8988T (cell line): ENCODE results near the gene UVRAG.
"Not testable (repeated sequence)": the region's sequence is repeated elsewhere in the genome, so short reads cannot be mapped to it uniquely, and the experiment has no call there.

Experiments
- DNase-seq: peaks from one replicate; pipeline ENCODE4 v3.0.0; 2011

Gene UVRAG

GRCh38 chr11:75929706-75930105 lies 114.7 kb downstream of the UVRAG start:
- DNase-seq: no peak

DNA sequence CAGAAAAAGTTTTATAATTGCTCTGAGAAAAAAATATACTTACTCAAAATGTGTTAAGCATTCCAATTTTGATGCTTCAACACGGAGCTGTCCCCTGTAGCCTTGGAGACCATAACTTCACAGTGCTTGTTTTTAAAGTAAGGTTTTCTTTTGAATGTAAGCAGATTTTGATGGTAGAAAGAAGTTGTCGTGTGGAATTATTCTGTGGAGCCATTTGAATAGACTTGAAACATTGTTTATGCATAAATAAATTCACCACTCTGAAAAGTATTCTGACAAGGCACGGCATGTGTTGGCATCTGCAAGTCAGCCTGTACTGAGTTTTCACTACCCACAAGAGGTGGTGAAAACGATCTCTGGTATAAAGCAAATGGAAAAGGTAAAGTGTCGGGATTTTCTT lies 115.5 kb downstream of the UVRAG start:
- DNase-seq: no peak

DNA sequence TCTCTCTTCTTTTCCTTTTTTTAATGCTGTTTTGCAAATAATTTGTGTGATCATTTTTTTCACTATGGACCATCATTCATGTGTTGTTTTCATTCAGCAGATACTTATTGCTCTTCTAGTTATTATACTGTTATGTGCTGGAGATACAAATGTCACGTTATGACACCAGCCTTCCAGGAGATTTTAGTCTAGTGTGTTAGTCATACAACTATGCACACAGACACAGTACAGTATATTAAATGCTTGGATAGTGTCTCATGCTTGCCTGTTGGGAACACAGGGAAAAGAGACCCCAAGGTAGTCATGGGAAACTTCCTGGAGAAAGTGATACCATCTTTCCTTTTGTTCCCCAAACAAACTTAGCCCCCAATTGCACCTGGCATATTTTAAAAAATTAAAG lies 116.1 kb downstream of the UVRAG start:
- no peak for DNase-seq

DNA sequence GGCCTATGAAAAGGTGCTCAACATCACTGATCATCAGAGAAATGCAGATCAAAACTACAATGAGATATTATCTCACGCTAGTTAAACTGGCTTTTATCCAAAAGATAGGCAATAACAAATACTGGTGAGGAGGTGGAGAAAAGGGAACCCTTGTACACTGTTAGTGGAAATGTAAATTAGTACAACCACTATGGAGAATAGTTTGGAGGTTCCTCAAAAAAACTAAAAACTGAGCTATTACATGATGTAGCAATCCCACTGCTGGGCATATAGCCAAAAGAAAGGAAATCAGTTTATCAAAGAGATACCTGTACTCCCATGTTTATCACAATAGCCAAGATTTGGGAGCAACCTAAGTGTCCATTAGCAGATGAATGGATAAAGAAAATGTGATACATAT lies 118.7 kb downstream of the UVRAG start:
- DNase-seq: not testable (repeated sequence)

- no peak for DNase-seq
Measured at GRCh38 chr11:75934851-75935250, 119.8 kb downstream of the UVRAG start.

DNA sequence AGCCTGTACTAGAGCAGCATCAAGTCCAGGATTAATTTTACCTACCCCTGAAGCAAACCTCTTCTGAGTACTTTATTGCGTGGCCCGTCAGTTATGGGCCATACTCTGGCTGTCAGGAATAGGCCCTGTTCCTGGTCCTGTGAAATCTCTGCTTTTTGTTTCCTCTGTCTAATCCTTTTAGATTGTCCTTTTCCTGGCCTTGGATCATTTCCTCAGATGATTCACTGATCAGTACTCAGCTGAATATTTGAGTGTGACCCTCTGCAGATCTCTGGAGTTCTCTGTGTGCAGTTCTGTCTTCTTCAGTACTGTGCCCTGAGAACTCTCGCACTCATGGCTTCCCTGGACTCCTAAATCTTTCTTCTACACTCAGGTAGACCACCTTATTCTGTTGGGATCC lies 123.5 kb downstream of the UVRAG start:
- DNase-seq: no peak

DNA sequence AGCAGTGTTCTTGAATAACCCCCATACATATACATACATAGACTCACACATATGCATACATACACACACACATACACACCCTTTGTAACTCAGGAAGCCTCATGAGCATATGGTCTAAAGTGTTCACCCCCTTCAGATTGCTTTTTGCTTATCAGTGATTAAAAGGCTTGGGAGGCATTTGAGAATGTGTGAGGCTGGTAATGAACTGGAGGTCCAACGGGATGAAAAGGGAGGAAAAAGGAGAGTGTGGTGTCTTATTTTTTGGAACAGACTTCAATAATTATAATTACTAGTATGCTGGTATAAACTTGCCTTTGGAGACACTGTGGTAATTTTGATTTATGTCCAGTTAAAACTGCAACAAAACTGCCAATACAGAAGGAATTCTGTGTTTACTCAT lies 124.5 kb downstream of the UVRAG start:
- DNase-seq: no peak

DNA sequence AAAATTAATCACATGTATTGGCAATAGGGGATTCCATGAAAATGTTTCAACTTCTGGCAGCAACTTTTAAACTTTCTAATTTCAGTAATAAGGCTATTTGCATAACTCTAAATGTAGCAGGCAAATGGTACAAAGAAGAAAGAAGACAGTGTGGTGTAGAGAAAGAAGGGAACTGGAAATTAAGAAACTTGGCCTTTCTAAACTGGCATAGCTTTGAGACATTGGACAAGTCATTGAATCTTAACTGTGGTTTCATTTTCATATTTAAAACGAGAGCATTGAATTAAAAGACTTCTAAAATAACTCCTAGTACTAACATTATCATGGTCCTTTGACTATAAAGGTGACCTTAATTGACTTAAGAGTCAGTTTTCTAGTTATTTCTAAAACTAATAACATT lies 125.0 kb downstream of the UVRAG start:
- no peak for DNase-seq

DNA sequence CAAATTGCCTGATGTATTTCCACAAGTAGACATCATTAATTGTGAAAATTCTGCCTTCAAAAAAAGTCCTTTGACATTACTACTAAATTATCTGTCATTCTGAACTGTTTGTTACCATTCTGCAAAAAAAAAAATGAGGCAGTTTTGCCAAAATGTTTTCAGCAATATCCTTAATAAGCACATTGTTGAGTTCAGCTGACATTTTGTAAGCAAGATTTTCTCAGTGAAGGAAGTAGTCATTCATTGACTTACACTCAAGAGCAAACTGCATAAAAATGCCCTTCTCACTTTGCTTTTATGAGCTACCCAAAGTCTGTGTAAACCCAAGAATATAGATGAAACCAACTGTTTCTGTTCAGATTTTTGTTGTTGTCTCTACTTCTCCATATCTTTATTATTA lies 125.9 kb downstream of the UVRAG start:
- no peak for DNase-seq

DNA sequence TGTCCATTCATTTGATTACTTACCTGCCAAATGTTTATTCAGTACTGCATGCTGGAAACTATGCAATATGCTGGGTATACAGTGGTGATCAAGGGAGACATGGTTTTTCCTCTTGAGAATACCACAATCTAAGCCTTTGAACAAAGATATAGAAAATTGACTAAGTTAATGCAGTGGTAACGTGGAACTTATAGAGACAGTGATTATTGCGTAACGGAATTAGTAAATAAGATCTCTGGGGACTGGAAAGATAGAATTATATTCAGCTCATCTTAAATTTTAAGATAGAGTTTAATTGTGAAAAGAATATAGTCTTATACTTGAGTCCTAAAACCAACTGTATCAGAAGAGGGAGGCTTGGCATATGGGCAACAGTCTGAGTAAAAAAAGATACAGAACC lies 129.5 kb downstream of the UVRAG start:
- DNase-seq: no peak

- no peak for DNase-seq
Measured at GRCh38 chr11:75945446-75945845, 130.4 kb downstream of the UVRAG start.

DNA sequence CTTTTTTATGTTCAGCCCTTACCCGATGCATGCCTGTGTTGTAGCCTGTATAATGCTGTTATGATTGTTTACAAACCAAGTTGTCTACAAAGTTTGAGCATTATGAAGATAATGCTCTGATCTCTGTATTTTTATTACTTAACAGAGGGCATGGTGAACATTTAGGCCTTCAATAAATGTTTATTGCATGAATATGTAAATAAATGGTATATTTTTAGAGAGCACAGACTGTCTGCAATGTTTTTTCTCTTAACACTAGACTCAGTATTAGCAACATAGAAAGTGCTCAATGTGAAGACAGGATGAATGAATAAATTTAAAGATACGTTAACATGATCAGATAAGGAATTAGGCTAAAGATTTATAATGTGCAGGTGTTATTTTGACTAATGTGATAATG lies 130.9 kb downstream of the UVRAG start:
- DNase-seq: no peak

DNA sequence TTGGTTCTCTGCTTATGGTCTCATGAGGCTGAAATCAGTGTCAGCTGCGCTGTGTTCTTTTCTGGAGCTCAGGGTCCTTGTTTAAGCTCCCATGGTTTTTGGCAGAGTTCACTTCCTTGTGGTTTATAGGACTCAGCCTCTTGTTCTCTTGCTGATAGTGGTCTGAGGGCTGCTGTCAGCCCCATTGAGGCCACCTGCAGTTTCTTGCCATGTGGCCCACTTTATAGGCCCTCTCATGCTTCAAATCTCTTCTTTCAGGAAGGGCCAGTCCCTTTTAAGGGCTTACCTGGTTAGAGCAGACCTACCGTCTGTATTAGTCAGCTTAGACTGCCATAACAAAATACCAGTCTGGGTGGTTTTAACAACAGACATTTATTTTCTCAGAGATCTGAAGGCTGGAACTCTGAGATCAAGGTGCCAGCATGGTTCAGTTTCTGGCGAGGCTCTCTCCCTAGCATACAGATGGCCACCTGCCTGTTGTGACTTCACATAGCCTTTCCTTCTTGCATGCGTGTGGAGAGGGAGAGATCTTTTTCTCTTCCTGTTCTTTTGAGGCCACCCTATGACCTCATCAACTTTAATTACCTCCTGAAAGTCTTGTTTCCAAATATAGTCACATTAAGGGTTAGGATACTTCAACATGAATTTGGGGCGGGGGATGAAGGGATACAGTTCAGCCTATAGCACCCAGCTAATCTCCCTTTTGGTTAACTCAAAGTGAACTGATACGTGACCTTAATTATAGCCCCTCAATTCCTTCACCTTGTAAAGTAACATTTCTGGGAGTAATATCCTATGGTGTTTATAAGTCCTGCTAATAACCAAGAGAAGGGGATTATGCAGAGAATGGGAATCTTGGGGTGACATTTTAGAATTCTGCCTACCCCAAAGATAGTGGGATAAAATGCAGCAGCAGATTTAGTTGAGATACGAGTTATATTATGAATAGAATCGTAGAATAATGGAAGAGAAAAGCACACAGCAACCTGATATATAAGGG lies 131.8 kb downstream of the UVRAG start:
- DNase-seq: no peak

DNA sequence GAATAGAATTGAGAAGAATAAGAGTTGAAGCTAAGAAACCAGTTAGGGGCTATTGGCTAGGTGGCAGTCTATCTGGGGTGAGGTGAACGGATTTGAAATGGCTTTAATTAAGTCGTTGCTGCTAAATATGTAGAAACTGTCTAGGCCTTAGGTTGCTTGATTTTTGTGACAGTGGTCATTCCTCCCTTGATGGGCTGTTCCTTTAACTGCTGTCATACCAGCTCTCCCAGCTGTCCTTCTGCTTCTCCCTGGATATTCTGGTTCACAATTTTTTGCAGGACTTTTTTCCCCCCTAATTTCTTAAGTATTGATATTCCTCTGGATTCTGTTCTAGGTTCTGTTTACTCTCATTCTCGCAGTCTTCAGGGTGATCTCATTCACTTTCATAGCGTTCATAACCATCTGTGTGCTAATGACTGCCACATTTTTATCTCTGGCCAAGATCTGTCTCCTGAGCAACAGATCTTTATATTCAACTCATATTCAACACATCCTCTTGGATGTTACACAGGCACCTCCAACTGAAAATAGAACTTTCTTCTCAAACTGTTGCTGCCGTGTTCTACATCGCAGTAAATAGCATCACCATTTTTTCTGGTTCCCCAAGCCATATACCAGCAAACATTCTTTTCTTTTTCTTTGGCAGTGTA lies 134.1 kb downstream of the UVRAG start:
- no peak for DNase-seq

GRCh38 chr11:75950141-75950540 lies 135.1 kb downstream of the UVRAG start:
- DNase-seq: no peak

DNA sequence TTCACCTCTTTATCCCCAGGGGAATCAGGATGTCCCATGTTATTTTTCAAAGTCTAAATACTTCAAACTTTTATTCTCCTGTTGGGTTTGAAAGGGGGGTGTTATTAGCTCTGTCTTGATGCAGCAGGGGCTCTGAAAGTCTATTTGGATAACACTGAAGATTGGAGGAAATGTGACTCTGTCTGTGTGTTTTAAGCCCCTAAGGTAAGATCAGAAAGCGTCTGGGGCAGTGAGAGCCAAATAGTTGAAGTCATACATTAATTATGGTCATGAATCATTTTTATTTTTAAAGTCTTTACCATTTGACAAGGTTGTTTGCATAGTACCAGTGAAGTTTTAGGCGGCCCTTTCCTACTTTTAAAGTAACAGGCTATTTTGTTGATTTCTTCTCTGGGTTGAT lies 139.0 kb downstream of the UVRAG start:
- DNase-seq: no peak

- DNase-seq: no peak
Measured at GRCh38 chr11:75955443-75955842, 140.4 kb downstream of the UVRAG start.

DNA sequence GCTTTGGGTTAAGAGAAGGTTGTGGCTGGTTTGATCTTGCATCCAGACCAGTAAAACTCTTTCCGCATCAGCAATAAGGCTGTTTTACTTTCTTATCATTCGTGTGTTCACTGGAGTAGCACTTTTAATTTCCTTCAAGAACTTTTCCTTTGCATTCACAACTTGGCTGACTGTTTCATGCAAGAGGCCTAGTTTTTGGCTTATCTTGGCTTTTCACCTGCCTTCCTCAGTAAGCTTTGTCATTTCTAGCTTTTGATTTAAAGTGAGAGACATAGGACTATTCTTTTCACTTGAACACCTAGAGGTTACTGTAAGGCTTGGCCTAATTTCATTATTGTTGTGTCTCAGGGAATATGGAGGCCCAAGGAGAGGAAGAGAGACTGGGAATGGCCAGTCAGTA lies 144.5 kb downstream of the UVRAG start:
- no peak for DNase-seq

DNA sequence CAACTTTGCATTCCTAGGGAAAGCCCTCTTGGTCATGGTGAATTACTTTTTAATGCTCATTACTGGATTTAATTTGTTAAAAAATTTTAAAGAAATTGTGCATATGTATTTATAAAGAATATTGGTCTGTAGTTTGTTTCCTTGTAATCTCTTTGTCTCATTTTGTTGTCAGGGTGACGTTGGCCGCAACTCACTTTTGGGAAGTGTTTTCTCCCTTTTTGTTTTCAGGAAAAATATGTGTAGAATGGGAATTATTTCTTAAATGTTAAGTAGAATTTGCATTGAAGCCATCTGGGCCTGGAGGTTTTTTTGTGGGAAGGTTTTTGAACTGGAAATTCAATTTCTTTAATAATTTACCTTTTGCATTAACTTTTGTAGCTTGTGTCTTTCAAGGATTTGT lies 149.1 kb downstream of the UVRAG start:
- DNase-seq: no peak

DNA sequence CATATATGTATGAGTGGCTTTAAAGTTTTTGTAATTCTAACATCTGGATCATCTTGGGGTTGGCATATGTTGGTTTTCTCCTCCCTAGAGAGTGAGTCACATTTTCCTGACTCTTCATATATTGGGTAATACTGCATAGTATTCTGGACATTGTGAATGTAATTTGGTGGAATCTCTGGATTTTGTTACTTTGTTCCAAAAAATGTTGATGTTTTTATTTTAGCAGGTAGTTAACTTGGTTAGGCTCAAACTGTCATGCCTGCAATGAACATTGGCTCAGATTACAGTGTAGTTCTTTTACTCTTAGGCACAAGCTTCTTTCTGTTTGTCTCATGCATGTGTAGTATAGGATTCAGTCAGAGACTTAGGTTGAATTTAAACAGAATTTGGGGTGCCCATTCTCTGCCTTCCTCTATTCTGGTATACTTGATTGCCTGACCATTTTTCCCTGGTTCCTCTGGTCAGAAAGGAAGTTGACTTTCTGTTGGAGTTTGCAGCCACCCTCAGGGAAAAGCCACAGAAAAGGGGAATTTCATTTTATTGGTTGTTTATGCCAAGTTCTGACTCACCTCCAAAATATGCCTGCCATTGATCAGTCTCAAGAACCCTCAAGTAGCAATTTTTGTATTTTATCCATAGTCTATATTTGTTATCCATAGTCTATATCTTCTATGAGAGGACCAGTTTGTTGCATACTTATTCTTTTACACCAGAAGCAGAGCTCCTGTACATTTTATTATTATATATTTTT lies 151.7 kb downstream of the UVRAG start:
- DNase-seq: no peak

GRCh38 chr11:75968021-75968625 lies 153.1 kb downstream of the UVRAG start:
- DNase-seq: no peak

DNA sequence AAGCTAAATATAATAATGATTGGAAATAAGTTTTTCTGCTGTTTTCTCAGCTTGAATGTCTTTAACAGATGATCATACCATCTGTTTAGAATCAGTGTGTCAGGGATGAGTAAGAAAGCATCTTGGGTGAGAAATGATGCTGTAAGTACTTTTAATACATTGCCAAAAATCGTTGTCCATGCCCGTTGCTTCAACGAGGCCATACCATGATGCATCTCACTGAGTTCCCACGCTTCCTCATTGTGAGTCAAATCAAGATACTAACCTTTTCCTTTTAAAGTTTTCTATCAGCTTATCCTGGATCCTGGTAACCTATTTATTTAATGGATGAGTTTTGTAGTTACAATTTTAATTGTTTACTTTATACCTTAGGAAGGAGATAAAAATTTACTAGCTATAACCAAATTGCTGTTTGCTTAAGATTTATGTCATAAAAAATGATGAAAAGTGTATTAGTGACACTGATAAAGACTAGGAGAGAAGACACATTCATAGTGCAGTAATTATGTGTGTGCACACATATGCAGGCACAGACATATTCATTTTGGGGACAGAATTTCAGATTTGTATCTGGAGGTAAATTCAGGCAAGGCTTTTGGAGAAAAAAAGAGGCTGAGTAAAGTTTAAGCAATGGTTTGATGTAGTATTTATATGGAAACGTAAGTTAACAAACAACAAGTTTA lies 154.8 kb downstream of the UVRAG start:
- DNase-seq: no peak

DNA sequence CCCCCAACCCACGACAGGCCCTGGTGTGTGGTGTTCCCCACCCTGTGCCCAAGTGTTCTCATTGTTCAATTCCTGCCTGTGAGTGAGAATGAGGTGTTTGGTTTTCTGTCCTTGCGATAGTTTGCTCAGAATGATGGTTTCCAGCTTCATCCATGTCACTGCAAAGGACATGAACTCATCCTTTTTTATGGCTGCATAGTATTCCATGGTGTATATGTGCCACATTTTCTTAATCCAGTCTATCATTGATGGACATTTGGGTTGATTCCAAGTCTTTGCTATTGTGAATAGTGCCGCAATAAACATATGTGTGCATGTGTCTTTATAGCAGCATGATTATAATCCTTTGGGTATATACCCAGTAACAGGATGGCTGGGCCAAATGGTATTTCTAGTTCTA lies 158.7 kb downstream of the UVRAG start:
- not testable (repeated sequence) for DNase-seq
